NCI-H1092 treated with DMSO at 0.1 percent for 48 hours (cell line): ENCODE measurements around the gene SPRY4.
"Not testable (repeated sequence)": the region's sequence is repeated elsewhere in the genome, so short reads cannot be mapped to it uniquely, and the experiment has no call there.

Source experiments
- DNase-seq: peaks from one replicate; lab custom pipeline; 2025; lab: John Stamatoyannopoulos, UW

SPRY4 gene

GRCh38 chr5:142314606-142315005 lies 10.2 kb downstream of the SPRY4 start:
- DNase-seq: no peak

DNA sequence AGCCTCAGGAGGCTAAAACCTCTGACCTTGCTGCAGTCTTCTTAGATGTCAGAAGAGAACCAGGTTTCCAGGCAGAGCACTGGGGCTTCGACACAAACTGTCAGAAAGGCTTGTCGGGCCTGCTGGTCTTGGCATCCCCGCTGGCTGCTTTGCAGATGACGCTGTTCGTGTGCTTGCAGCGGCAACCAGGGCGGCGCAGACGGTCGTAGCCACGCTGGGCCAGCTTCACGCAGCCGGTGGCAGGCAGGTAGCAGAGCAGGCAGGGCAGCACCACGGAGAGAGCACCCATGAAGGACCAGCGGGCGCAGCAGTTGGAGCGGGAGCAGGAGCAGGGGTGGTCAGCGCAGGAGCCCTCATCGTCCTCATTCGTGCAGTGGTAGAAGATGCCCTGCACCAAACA lies 10.7 kb downstream of the SPRY4 start:
- no peak for DNase-seq

DNA sequence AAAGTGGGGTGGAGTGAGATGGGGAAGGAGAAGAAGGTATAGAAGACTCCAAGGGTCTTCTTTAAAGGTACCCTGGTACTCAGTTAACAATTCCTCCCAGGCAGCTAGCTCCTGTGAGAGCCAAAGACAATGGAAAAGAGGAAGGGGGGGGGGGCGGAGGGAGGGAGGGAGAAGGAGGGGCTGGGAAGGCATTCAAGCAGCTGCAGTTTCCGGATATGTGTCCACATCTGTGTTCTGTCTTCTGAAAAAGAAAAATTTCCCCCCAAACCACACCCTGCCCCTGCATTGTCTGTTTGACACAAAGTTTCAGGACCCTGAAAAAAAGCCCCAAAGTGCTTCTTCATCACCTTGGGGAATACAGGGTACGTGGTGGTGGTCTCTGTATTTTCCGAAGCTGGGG lies 11.1 kb downstream of the SPRY4 start:
- DNase-seq: no peak

GRCh38 chr5:142313275-142313674 lies 11.5 kb downstream of the SPRY4 start:
- DNase-seq: no peak

DNA sequence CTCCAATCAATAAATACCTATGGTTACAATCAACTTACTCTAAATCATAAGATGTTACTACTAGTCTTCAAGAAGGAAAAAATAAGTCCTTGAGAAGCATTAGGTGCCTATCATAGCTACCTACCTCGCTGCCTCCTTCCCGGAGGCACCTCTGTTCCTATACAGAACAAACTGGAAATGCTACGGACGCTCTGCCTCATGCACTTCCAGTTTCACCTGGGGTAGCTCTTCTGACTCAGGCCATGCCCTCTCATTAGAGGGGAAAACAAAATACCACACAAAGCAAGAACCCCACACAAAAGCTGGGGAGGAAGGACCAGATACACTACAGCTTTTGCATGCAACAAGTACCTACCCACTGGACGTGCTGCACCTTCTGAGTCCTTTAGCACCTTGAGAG lies 12.4 kb downstream of the SPRY4 start:
- no peak for DNase-seq

DNA sequence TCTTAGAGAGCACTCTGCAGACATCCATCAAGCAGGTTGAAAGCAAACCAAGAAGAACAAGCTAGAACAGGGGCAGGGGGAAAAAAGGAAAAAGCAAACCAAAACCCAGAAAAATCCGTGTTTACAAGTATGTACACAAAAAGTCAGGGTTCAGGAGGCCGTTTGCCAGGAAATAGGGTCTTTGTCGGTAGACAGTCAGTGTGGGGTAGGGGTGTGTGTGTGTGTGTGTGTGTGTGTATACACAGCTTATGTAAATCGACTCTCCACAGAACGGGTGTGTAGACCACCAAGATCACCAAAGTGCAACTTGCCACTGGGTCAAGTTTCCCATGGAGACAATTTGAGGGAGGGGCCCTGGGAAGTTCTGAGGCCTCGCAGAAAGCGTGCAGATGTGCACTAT lies 13.1 kb downstream of the SPRY4 start:
- DNase-seq: no peak

GRCh38 chr5:142310803-142311202 lies 14.0 kb downstream of the SPRY4 start:
- DNase-seq: no peak

DNA sequence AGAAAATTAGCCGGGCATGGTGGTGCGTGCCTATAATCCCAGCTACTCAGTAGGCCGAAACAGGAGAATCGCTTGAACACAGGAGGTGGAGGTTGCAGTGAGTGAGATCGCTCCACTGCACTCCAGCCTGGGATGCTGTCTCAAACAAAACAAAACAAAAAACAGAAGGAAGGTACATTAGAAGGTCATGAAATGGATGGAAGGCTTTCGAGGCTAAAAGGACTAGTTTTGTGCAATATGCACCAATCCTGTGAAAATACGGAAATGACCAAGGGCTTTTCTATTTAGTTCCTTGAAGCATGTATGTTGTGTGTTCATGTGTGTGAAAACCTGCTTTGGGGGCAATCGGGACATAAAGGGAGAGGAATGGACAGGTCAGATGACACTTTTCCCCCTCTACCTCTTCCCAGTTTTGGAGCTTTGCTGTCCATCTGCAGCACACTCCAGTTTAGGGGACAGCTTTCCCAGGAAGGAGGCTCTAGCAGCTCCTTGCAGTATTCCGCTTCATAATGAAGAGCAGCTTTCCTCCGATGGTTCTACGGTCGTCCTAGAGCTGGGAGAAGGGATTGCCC lies 15.0 kb downstream of the SPRY4 start:
- DNase-seq: no peak

GRCh38 chr5:142308358-142308757 lies 16.5 kb downstream of the SPRY4 start:
- DNase-seq: no peak

DNA sequence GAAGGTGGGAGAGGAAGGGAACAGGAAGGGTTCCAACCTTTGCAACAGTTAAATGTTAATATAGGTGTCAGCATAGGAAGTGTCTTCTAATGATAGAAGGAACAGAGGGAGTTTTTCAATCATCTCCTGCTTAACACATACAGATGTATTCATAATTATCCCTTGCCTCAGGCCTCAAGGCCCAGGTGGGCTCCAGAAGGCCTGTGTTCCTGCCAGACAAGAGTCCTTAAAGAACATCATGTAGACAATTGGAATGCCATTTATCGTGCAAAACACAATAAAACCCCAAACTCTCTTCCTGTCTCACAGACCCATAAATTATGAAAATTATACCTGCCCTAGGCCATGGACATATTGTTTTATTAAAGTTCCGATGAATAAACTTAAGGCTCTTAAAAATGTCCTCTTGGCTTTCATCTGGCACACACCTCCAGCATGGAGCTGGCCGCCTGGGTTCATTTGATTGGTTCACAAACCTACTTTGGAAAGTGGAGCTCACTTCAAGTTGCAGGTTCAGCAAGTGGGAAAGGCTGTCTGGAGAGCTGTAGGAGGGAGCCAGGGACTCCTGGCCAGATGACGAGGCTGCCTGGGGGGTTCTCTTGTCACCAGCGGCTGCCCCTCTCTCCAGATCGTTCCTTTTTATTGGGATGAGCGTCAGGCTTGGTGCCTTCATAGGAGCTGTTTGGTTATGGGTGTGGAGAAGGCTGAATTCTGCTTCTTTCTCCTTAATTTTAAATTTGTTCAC lies 17.5 kb downstream of the SPRY4 start:
- DNase-seq: no peak

DNA sequence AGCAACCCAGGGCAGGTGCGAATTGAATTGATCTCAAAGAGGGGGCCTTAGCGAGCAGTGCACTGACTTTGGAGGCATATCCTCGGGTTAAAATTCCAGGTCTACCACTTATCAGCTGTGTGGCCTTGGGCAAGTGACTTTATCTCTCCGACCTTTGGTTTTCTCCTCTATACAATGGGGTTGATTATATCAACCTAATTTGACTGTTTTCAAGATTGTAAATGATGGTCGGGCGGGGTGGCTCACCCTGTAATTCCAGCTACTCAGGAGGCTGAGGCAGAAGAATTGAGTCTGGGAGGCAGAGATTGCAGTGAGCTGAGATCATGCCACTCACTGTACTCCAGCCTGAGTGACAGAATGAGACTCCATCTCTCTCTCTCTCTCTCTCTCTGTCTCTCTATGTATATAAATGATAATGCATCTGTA lies 18.7 kb downstream of the SPRY4 start:
- DNase-seq: no peak

DNA sequence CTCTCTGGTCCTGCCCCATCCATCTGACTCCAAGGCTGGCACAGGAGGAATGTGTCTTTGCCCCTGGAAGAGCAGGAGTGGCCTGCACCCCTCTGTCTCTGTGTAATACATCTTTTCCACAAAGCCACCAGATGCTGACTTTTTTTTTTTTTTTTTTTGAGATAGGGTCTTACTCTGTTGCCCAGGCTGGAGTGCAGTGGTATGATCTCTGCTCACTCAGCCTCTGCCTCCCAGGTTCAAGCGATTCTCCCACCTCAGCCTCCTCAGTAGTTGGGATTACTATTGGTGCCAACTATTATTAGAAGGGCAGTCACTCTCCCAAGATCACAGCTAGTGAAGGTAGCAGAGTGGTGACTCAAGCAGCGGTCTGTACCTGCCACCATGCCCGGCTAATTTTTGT lies 19.6 kb downstream of the SPRY4 start:
- no peak for DNase-seq

DNA sequence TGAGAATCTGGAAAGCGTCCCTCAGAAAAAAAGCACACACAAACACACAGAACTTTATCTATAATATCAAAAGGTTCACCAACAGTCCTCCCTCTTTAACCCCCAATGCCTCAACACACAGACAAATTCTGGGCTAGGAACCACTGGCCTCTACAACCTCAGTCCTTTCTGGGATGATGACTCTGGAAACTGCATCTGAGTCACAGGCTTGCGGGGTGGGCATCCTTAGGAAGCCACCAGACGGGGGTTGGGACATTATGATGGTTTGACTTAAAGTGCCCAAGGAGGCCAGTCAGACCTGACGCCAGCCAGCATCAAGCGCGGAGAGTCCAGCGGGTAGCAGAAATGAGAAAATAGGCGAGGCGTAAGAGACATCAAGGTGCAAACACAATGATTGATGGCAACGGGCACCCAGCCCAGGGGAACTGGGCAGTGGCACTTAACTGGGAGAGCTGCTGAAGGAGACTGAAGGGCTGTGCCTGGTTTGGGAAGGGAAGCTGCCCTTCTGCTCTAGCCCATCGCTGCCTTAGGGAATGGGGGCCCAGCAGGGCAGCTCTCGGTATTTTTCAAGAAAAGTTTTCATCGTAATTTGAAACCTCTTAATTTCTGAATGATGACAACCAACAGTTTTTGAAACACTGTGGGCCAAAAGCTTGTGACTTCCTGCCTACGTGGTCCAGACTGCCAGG lies 20.7 kb downstream of the SPRY4 start:
- DNase-seq: no peak

GRCh38 chr5:142303565-142303964 lies 21.3 kb downstream of the SPRY4 start:
- DNase-seq: no peak

DNA sequence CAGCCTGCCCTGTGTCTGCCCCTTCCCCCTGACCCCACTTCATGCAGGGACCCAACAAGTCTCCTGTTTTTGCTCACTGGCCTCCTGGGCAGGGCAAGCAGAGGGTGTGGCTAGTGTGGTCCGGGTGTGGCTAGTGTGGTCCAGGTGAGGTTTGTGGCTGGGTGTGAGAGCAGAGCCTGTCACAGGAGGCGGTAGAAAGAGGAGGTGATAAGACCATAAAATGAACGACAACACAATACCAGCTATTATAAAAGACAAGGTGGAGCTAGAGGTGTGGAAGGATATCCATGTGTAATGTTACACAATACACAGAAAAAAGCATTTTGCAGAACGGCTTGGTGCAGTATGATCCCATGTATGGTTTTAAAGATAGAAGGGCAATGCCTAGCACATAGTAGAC lies 23.3 kb downstream of the SPRY4 start:
- DNase-seq: no peak

DNA sequence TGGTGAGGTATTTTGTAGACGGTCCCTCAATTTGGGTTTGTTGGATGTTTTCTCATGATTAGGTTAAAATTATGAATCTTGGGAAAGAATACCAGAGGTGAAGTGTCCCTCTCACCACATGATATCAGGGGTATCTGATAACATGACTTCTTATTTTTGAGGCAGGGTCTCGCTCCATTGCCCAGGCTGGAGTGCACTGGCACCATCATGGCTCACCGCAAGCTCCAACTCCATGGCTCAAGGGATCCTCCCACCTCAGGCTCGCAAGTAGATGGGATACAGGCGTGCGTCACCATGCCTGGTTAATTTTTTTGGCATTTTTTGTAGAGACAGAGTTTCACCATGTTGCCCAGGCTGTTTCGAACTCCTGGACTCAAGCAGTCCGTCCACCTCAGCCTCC lies 24.1 kb downstream of the SPRY4 start:
- no peak for DNase-seq

DNA sequence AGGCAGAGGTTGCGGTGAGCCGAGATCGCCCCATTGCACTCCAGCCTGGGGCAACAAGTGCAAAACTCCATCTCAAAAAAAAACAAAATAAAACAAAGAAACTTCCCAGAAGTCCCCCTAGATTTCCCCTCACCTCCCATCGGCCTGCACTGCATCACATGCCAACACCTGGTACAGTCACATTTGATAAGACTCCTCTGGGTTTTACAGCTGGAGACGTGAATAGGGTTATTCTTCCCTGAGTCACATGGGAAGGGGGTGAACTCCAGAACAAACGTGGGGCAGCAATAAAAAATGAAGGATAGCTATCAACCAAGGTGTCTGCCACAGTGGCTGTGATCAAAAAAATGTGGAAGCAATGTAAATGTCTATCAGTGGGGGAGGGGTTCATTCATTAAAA lies 26.0 kb downstream of the SPRY4 start:
- no peak for DNase-seq

DNA sequence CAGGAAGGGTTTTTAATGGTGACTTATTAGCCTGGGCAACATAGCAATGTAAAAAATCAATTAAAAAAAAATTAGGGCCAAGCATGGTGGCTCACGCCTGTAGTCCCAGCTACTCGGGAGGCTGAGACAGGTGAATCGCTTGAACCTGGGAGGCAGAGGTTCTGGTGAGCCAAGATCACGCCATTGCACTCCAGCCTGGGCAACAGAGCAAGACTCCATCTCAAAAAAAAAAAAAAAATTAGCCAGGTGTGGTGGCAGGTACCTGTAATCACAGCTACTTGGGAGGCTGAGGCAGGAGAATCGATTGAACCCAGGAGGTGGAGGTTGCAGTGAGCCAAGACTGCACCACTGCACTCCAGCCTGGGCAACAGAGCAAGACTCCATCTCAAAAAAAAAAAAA lies 27.0 kb downstream of the SPRY4 start:
- not testable (repeated sequence) for DNase-seq

DNA sequence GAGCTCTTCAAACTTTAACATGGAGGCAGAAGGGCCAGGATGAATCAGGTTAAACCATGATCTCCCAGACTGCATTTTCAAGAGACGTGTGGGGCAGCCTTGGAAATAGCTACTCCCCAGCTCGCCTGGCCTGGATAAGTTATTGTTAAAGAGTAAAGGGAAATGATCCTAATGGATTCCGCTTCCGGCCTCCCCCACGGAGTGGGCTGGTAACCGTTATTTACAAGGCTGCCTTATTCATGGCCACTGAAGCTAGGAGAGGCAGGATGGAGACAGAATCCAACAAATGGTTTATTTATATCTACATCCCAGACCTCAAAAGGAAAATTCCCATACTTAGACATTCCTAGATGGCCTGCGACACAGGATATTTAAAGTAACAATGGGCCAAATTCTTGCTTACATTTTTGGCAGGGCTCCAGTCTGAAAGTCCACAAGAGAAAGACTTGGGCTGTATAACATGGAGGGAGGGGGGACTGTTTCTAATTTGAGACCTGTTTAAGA lies 27.9 kb downstream of the SPRY4 start:
- no peak for DNase-seq

- DNase-seq: no peak
Measured at GRCh38 chr5:142295960-142296860, 28.6 kb downstream of the SPRY4 start.

DNA sequence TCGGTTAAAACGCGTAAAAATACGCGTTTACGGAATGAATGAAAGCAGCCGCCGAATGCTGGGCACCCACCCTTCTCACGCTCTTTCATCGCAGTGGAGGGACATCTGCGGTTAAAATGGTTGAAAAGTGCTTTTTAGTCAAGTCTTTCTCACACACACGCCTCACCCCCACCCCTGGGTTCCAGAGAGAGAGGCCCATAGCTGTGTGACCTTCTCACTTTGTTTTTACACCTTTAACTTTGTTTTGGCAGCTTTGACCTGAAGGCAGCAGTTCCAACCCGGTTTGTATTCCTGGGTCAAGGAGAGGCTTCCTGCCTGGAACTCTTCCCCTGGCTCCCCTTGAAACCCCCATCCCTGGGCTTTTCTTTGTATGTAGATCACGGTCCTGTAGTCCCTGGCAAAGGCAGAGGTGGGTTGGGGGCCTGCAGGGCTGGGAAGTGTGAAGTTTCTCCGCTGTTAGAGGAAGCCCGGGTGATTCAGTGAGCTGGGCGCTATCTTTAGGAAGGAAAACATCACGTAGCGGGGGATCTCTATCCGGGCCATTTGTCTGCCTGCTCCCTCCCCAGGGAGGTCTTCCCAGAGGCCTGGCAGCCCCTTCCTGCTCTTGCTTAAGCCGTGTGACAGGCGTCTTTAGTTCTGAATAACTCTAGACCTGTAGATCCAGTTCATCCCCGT lies 29.6 kb downstream of the SPRY4 start:
- no peak for DNase-seq

DNA sequence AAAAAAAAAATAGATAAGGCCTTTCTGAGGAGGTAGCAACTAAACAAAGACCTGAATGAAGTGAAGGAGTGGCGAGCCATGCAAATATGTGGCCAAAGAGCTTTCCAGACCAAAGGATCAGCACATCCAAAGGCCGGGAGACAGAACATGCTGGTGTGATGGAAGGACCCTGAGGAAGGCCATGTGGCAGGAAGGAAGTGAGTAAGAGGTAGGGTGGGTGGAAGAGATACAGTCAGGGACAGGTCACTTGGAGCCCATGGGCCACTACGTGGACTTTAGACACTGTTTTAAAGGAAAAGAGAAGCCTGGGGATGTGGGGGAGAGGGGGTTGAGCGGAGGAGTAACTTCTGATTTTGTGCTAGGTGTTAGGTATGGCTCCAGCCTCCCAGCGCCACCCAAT lies 31.3 kb downstream of the SPRY4 start:
- no peak for DNase-seq
